Mesothelial cell of epicardium (in vitro differentiated cells): ENCODE measurements around the gene PIP5K1A. TPM values are rescaled to one million over a fixed set of nuclear protein-coding genes. Genes with fewer than 3 reads are reported as not detected.

Experiments
- DNase-seq, 2 experiments: peaks; one replicate each; pipeline ENCODE4 v3.0.0; 2021; ENCODE audit warnings: low spot score in 2 of 2; ENCODE audit not compliant: unreplicated experiment in 2 of 2
- H3K27ac Mint-ChIP-seq: 2 replicates; pipeline ENCODE4 v1.8.0; 2021; ENCODE audit warnings: mixed read lengths
- H3K27me3 Mint-ChIP-seq: 2 replicates; pipeline ENCODE4 v1.8.0; 2021; ENCODE audit warnings: low read depth, mixed read lengths
- H3K36me3 Mint-ChIP-seq: 2 replicates; pipeline ENCODE4 v1.8.0; 2021; ENCODE audit warnings: mixed read lengths
- H3K4me1 Mint-ChIP-seq: 2 replicates; pipeline ENCODE4 v1.8.0; 2021; ENCODE audit warnings: mixed read lengths
- H3K4me3 Mint-ChIP-seq: 2 replicates; pipeline ENCODE4 v1.8.0; 2021; ENCODE audit warnings: mild to moderate bottlenecking, moderate library complexity, mixed read lengths
- H3K9me3 Mint-ChIP-seq: 2 replicates; pipeline ENCODE4 v1.8.0; 2021; ENCODE audit warnings: mixed read lengths
- total RNA-seq: library from RNA; stranded (reverse); gene quantifications from 3 replicates; pipeline ENCODE4 v1.2.1, GENCODE V29; 2021
- TF ChIP-seq, protein P1 (sequence below): fragments of 200-600 bp; sonication (generic); IDR thresholded peaks from one replicate; pipeline ENCODE4 v1.5.0; 2021; ENCODE audit warnings: antibody characterized with exemption; ENCODE audit not compliant: unreplicated experiment

The PIP5K1A gene
- total RNA-seq, 1 donor from 2014 or later: 122 TPM

DNA sequence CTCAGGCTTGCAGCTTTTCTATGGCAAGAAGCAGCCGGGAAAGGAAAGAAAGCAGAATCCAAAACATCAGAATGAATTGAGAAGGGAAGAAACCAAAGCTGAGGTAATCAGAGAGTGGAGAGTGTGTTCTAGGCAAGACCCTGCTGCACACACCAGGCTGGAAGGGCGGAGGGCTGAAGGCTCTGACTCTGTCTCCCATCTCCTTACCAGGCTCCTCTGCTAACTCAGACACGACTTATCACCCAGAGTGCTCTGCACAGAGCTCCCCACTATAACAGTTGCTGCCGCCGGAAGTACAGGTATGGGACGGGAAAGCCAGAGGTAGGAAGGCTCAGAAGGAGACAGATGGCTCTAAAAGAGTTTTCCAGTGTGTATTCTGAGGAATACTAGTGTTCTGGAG, 31.2 kb upstream of the PIP5K1A start:
- Mint-ChIP-seq H3K36me3 (peaks cover 8% of the 10 kb centered on the region), H3K27me3 (peaks cover 2% of the 10 kb centered on the region), H3K9me3 (no peaks in the 10 kb centered on the region), H3K27ac (peak overlapping the region; percentile 98), H3K4me3 (peak overlapping the region; percentile 98), H3K4me1 (peaks cover 22% of the 10 kb centered on the region)
- TF ChIP-seq, protein P1, sequence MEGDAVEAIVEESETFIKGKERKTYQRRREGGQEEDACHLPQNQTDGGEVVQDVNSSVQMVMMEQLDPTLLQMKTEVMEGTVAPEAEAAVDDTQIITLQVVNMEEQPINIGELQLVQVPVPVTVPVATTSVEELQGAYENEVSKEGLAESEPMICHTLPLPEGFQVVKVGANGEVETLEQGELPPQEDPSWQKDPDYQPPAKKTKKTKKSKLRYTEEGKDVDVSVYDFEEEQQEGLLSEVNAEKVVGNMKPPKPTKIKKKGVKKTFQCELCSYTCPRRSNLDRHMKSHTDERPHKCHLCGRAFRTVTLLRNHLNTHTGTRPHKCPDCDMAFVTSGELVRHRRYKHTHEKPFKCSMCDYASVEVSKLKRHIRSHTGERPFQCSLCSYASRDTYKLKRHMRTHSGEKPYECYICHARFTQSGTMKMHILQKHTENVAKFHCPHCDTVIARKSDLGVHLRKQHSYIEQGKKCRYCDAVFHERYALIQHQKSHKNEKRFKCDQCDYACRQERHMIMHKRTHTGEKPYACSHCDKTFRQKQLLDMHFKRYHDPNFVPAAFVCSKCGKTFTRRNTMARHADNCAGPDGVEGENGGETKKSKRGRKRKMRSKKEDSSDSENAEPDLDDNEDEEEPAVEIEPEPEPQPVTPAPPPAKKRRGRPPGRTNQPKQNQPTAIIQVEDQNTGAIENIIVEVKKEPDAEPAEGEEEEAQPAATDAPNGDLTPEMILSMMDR: no peak
- no peak for DNase-seq

DNA sequence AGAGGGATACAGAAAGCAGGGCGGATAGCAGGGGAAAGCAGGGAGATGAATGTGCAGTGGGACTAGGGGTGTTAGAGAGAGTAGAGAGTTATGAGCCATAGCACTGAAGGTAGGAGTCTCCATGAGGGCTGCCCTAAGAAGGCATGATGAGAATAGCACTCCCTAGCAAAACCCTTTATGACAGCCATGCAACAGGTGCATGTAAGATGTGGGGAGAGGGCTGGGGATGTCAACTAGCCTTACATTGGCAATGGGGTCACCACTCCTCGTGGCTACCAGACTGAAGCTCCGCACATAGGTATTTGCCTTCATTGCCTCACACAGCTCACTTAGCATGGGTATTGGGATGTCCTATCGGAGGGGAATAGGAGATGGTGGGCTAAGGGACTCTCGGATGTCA, 27.2 kb upstream of the PIP5K1A start:
- DNase-seq: no peak
- peaks cover 11% of the 10 kb centered on the region for H3K36me3 Mint-ChIP-seq
- H3K9me3 Mint-ChIP-seq: no peaks in the 10 kb centered on the region
- H3K27me3 Mint-ChIP-seq: no peaks in the 10 kb centered on the region
- H3K4me3 Mint-ChIP-seq: no peak overlapping the region
- H3K27ac Mint-ChIP-seq: no peak overlapping the region
- TF ChIP-seq, protein P1: no peak
- H3K4me1 Mint-ChIP-seq: peaks cover 6% of the 10 kb centered on the region

DNA sequence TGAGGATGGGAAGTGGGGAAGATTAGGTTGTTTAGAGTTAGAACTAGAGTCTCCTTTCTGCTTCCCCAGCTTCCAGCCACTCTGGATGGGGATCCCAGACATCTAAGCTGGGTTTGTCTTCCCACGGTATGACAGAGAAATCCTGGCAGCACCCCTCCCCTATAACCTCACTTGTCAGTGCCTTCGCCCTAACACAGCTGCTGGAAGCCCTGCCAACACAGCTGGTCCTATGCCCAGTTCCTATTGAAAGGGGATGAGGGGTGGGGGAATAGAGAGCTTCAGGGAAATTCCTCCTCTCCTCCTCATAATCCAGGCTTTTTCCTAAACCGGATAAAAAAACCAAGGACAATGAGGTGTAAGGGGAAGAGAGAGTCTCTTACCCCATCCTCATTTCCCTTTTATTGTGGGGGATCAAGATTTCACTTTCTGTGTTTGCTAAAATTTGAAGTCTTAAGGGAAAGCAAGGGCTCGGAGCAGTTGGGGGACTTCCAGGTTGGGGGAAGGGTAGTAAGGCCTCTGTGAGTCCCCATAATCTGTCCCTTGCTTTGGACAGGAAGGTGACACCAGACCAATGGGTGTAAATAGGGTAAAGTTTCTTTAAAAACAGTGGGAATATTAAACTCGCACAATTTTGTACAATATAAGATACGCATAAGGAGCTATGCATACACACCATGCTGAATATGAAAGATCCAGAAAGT, 23.2 kb upstream of the PIP5K1A start:
- H3K4me1 Mint-ChIP-seq: no peaks in the 10 kb centered on the region
- no peaks in the 10 kb centered on the region for H3K27me3 Mint-ChIP-seq
- no peak overlapping the region for H3K27ac Mint-ChIP-seq
- TF ChIP-seq, protein P1: no peak
- no peaks in the 10 kb centered on the region for H3K9me3 Mint-ChIP-seq
- no peak overlapping the region for H3K4me3 Mint-ChIP-seq
- no peak for DNase-seq
- H3K36me3 Mint-ChIP-seq: peaks cover 28% of the 10 kb centered on the region

DNA sequence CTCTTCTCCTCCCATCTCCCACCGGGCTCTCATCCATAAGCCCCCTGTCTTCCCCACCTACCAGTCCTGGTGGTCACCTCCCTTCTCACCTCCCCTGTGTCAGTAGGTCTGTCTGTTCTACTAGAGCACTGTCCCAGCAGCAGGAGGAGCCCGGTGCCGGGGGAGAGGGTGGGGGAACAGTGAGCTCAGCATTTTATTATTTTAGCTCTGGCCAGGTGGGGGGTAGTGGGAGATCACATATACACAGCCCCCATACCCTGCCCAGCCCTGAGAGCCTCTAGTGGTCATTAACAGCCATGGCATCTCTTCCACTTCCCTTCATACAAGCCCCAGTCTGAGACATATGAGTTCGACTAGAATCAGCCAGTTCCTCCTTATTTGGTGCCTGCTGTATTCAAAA, 22.5 kb upstream of the PIP5K1A start, which contains the start of gene TMOD4:
Gene TMOD4, minus strand, starts transcription at position 119 of the 400 bp plus-strand sequence. CDS start 1,106 bp downstream, outside the sequence.
- DNase-seq: no peak
- H3K4me1 Mint-ChIP-seq: no peaks in the 10 kb centered on the region
- H3K27me3 Mint-ChIP-seq: no peaks in the 10 kb centered on the region
- no peaks in the 10 kb centered on the region for H3K9me3 Mint-ChIP-seq
- H3K27ac Mint-ChIP-seq: no peak within 1 kb of the TSS
- no peak within 1 kb of the TSS for H3K4me3 Mint-ChIP-seq
- H3K36me3 Mint-ChIP-seq: peaks cover 32% of the 10 kb centered on the region
- TF ChIP-seq, protein P1: no peak

DNA sequence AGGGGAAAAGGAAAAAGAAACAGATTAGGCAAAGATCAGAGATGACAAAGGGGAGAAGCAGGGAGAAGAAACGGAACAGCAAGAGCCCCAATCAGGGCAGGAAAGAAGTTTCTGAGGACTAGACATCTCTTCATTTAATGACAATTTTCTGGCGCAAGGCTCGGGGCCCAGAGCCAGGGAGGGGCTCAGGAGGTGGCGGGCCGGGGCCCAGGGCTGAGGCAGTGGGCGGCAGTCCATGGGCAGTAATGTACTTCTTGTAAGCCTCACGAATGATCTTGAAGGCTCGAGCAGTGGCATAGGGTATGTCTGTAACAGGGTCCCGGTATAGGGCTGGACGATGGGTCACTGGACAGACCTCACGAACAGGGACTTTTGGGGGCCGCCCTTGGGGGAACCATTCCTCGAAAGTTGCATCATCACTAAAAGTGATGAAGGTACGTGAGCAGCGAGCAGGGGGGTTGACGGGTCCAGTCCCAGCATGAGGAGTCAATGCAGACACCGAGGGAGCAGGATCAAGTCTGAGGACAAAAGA, 21.8 kb upstream of the PIP5K1A start:
- Mint-ChIP-seq H3K4me3 (no peak overlapping the region), H3K27me3 (no peaks in the 10 kb centered on the region), H3K4me1 (no peaks in the 10 kb centered on the region), H3K36me3 (peaks cover 38% of the 10 kb centered on the region), H3K9me3 (no peaks in the 10 kb centered on the region), H3K27ac (no peak overlapping the region)
- no peak for DNase-seq
- TF ChIP-seq, protein P1: no peak
